ENCODE results near the gene AQP7. TPM values are rescaled to one million over a fixed set of nuclear protein-coding genes. Genes with fewer than 3 reads are reported as not detected.
"Not testable (repeated sequence)": the region's sequence is repeated elsewhere in the genome, so short reads cannot be mapped to it uniquely, and the experiment has no call there.

Gene AQP7
- total RNA-seq, result not detected in 2 replicates

GRCh38 chr9:33402371-33402770 lies at the start of gene AQP7:
Gene AQP7 (minus strand): TSS chr9:33402568. CDS start chr9:33401262, 1,306 bp downstream.
- not testable (repeated sequence) for DNase-seq (ENCODE audit: low read depth in 2 of 2)

- no peak for DNase-seq (ENCODE audit: low read depth in 2 of 2)
Observed at GRCh38 chr9:33450621-33451146, 48.3 kb upstream of the AQP7 start.

- DNase-seq (ENCODE audit: low read depth in 2 of 2), result no peak
Observed at GRCh38 chr9:33449715-33450114, 47.3 kb upstream of the AQP7 start.

- DNase-seq (ENCODE audit: low read depth in 2 of 2), result no peak
Observed at GRCh38 chr9:33447799-33448553, 45.6 kb upstream of the AQP7 start.

GRCh38 chr9:33446946-33447798 lies 44.8 kb upstream of the AQP7 start, which contains the start of gene AQP3:
Gene AQP3 (minus strand): TSS chr9:33447593. CDS start chr9:33447530, 63 bp downstream.
- DNase-seq (ENCODE audit: low read depth in 2 of 2), result peak; percentile 45 to 62

- DNase-seq (ENCODE audit: low read depth in 2 of 2), result no peak
Observed at GRCh38 chr9:33446240-33446945, 44.0 kb upstream of the AQP7 start.

- DNase-seq (ENCODE audit: low read depth in 2 of 2), result no peak
Observed at GRCh38 chr9:33445389-33446239, 43.2 kb upstream of the AQP7 start.

- no peak for DNase-seq (ENCODE audit: low read depth in 2 of 2)
Observed at GRCh38 chr9:33443464-33444154, 41.2 kb upstream of the AQP7 start.

GRCh38 chr9:33443047-33443446 lies 40.7 kb upstream of the AQP7 start:
- peak in 1 of 2 donors; percentile 64 for DNase-seq (ENCODE audit: low read depth in 2 of 2)

GRCh38 chr9:33442125-33442524 lies 39.8 kb upstream of the AQP7 start:
- no peak for DNase-seq (ENCODE audit: low read depth in 2 of 2)

- no peak for DNase-seq (ENCODE audit: low read depth in 2 of 2)
Observed at GRCh38 chr9:33440609-33441008, 38.2 kb upstream of the AQP7 start.

GRCh38 chr9:33440204-33440603 lies 37.8 kb upstream of the AQP7 start:
- DNase-seq (ENCODE audit: low read depth in 2 of 2), result no peak

GRCh38 chr9:33439731-33440130 lies 37.4 kb upstream of the AQP7 start:
- no peak for DNase-seq (ENCODE audit: low read depth in 2 of 2)

- DNase-seq (ENCODE audit: low read depth in 2 of 2), result no peak
Observed at GRCh38 chr9:33438926-33439680, 36.7 kb upstream of the AQP7 start.

GRCh38 chr9:33437898-33438297 lies 35.5 kb upstream of the AQP7 start:
- no peak for DNase-seq (ENCODE audit: low read depth in 2 of 2)

- DNase-seq (ENCODE audit: low read depth in 2 of 2), result no peak
Observed at GRCh38 chr9:33437205-33437604, 34.8 kb upstream of the AQP7 start.

- no peak for DNase-seq (ENCODE audit: low read depth in 2 of 2)
Observed at GRCh38 chr9:33436445-33436844, 34.1 kb upstream of the AQP7 start.

GRCh38 chr9:33435821-33436277 lies 33.5 kb upstream of the AQP7 start:
- no peak for DNase-seq (ENCODE audit: low read depth in 2 of 2)

All from lung microvascular endothelial cell (primary cell).